HepG2 (cell line): ENCODE results near the gene ENAH. TPM values are rescaled to one million over a fixed set of nuclear protein-coding genes. Genes with fewer than 3 reads are reported as not detected.

Experiments
- BCL6 ChIP-seq: IDR thresholded peaks from 2 replicates; pipeline ENCODE4 v1.6.1; 2016; ENCODE audit warnings: missing genetic modification reagents, missing compliant biosample characterization
- BORCS8-MEF2B ChIP-seq: sonication (generic); formaldehyde crosslinking; IDR thresholded peaks from 2 replicates; pipeline ENCODE4 v1.8.0; 2022; ENCODE audit warnings: mild to moderate bottlenecking, missing genetic modification reagents
- CHD2 ChIP-seq: IDR thresholded peaks from 2 replicates; pipeline ENCODE4 v1.6.1; 2011; ENCODE audit warnings: low read depth, low read length, improper control_type of control experiment
- CHD4 ChIP-seq: fragments of 200-600 bp; sonication (generic); IDR thresholded peaks from 2 replicates; pipeline ENCODE4 v1.7.0; 2017; ENCODE audit warnings: mild to moderate bottlenecking, low read length, borderline replicate concordance
- HMG20A ChIP-seq: IDR thresholded peaks from 2 replicates; pipeline ENCODE4 v1.6.1; 2016; ENCODE audit warnings: borderline replicate concordance
- HOXA3 ChIP-seq: sonication (generic); formaldehyde crosslinking; IDR thresholded peaks from 2 replicates; pipeline ENCODE4 v1.5.0; 2020; ENCODE audit warnings: missing genetic modification reagents
- HOXA9 ChIP-seq: sonication (generic); formaldehyde crosslinking; IDR thresholded peaks from 2 replicates; pipeline ENCODE4 v1.8.1; 2022; ENCODE audit warnings: missing genetic modification reagents, mild to moderate bottlenecking, moderate library complexity, borderline replicate concordance
- NRL ChIP-seq: sonication (generic); formaldehyde crosslinking; IDR thresholded peaks from 2 replicates; pipeline ENCODE4 v1.5.0; 2020; ENCODE audit warnings: missing genetic modification reagents, mild to moderate bottlenecking, moderate library complexity, borderline replicate concordance
- PAF1 ChIP-seq: IDR thresholded peaks from 2 replicates; pipeline ENCODE4 v1.6.1; 2016; ENCODE audit warnings: missing genetic modification reagents, missing compliant biosample characterization
- PRPF4 ChIP-seq: fragments of 200-400 bp; formaldehyde crosslinking; IDR thresholded peaks from 2 replicates; pipeline ENCODE4 v1.6.1; 2016; ENCODE audit warnings: low read length, low read depth; ENCODE audit not compliant: poor library complexity, severe bottlenecking
- RBM22 ChIP-seq: fragments of 200-400 bp; formaldehyde crosslinking; optimal IDR thresholded peaks from 2 replicates; pipeline ENCODE3; 2017; ENCODE audit warnings: mild to moderate bottlenecking, low read length, moderate library complexity
- REPIN1 ChIP-seq: sonication (generic); formaldehyde crosslinking; IDR thresholded peaks from 2 replicates; pipeline ENCODE4 v1.8.0; 2022; ENCODE audit warnings: missing genetic modification reagents, low read depth, mild to moderate bottlenecking, borderline replicate concordance
- SP4 ChIP-seq: sonication (generic); formaldehyde crosslinking; IDR thresholded peaks from 2 replicates; pipeline ENCODE4 v1.8.1; 2023; ENCODE audit warnings: mild to moderate bottlenecking, missing genetic modification reagents
- TRIM24 ChIP-seq: sonication (generic); formaldehyde crosslinking; IDR thresholded peaks from 2 replicates; pipeline ENCODE4 v1.8.0; 2022; ENCODE audit warnings: mild to moderate bottlenecking, missing genetic modification reagents
- ZFP1 ChIP-seq: IDR thresholded peaks from 2 replicates; pipeline ENCODE4 v1.6.1; 2016
- ZFP62 ChIP-seq: sonication (generic); formaldehyde crosslinking; IDR thresholded peaks from 2 replicates; pipeline ENCODE4 v1.4.0; 2020; ENCODE audit warnings: missing genetic modification reagents
- ZNF414 ChIP-seq: sonication (generic); formaldehyde crosslinking; IDR thresholded peaks from 2 replicates; pipeline ENCODE4 v1.5.0; 2020; ENCODE audit warnings: missing genetic modification reagents
- ZNF510 ChIP-seq: sonication (generic); formaldehyde crosslinking; IDR thresholded peaks from 2 replicates; pipeline ENCODE4 v1.4.0; 2020; ENCODE audit warnings: low read depth, mild to moderate bottlenecking, missing genetic modification reagents
- ZNF530 ChIP-seq: sonication (generic); formaldehyde crosslinking; IDR thresholded peaks from 2 replicates; pipeline ENCODE4 v1.5.0; 2020; ENCODE audit warnings: low read depth, mild to moderate bottlenecking, missing genetic modification reagents
- ZNF660 ChIP-seq: sonication (generic); formaldehyde crosslinking; IDR thresholded peaks from 2 replicates; pipeline ENCODE4 v1.5.1; 2020; ENCODE audit warnings: mild to moderate bottlenecking, low read depth, missing genetic modification reagents, borderline replicate concordance
- ZNF703 ChIP-seq: sonication (generic); formaldehyde crosslinking; IDR thresholded peaks from 2 replicates; pipeline ENCODE4 v1.5.1; 2020; ENCODE audit warnings: missing genetic modification reagents, mild to moderate bottlenecking, moderate library complexity, borderline replicate concordance
- ZNF776 ChIP-seq: sonication (generic); formaldehyde crosslinking; IDR thresholded peaks from 2 replicates; pipeline ENCODE4 v1.4.0; 2020; ENCODE audit warnings: mild to moderate bottlenecking, missing genetic modification reagents
- polyA plus RNA-seq, 8 experiments: library from polyadenylated mRNA; depleted of rRNA in 3 of 8; stranded (reverse) in 7 of 8; unstranded in 1 of 8; fragments of >200 nt; fragmentation: Illumina TruSeq in 4 of 8; extraction: Trizol in 4 of 8; gene quantifications; 2 replicates each; pipeline versions ENCODE4 v1.2.1 to v1.2.3, GENCODE V29; 2011 to 2016; ENCODE audit warnings: low read depth in 4 of 8, missing spikeins in 1 of 8, mixed read lengths in 1 of 8; ENCODE audit not compliant: insufficient read depth in 1 of 8
- total RNA-seq, 5 experiments: library from RNA; depleted of rRNA; stranded (reverse); fragments of >200 nt; fragmentation: Illumina TruSeq; extraction: Trizol; gene quantifications; 2 replicates each; pipeline ENCODE4 v1.2.3, GENCODE V29; 2016; ENCODE audit warnings: low read depth in 1 of 5
- TF ChIP-seq, protein P1 (sequence below): sonication (generic); formaldehyde crosslinking; IDR thresholded peaks from 2 replicates; pipeline ENCODE4 v1.8.1; 2023; ENCODE audit warnings: mild to moderate bottlenecking, inconsistent platforms, moderate library complexity, missing genetic modification reagents, borderline replicate concordance
- TF ChIP-seq, protein P2 (sequence below): sonication (generic); formaldehyde crosslinking; IDR thresholded peaks from 2 replicates; pipeline ENCODE4 v1.4.0; 2020; ENCODE audit warnings: missing genetic modification reagents, borderline replicate concordance

ENAH gene
- total and polyA plus RNA-seq, 2 of the 13 experiments (the other 11 are each of a cell fraction or from before 2014, with no cell fraction given), result 22.1 to 58.3 TPM

GRCh38 chr1:225474986-225475820 is 177.7 kb downstream of the ENAH start (continued):
- TF ChIP-seq ZFP1 (CRISPR knock-in tag) (no peak), ZNF414 (CRISPR knock-in tag) (peak; percentile 31; the same call in 1 of the 2 replicates), ZNF660 (CRISPR knock-in tag) (no peak), HMG20A (CRISPR knock-in tag) (no peak), BORCS8-MEF2B (CRISPR knock-in tag) (peak; percentile 82), HOXA9 (CRISPR knock-in tag) (no peak), SP4 (CRISPR knock-in tag) (peak; percentile 70), ZNF776 (CRISPR knock-in tag) (no peak), REPIN1 (CRISPR knock-in tag) (peak; percentile 88), ZNF510 (CRISPR knock-in tag) (no peak), CHD4 (no peak), TRIM24 (CRISPR knock-in tag) (no peak), ZNF703 (CRISPR knock-in tag) (no peak), HOXA3 (peak; percentile 47; the same call in 1 of the 2 replicates), ZNF530 (CRISPR knock-in tag) (no peak), NRL (peak; percentile 61; the same call in 1 of the 2 replicates), PAF1 (CRISPR knock-in tag) (no peak), CHD2 (no peak), BCL6 (CRISPR knock-in tag) (0 out of 2 replicates have a peak, but pooled peaks have one; percentile 1), ZFP62 (CRISPR knock-in tag) (no peak), PRPF4 (no peak), RBM22 (no peak)
- TF ChIP-seq, protein P1, sequence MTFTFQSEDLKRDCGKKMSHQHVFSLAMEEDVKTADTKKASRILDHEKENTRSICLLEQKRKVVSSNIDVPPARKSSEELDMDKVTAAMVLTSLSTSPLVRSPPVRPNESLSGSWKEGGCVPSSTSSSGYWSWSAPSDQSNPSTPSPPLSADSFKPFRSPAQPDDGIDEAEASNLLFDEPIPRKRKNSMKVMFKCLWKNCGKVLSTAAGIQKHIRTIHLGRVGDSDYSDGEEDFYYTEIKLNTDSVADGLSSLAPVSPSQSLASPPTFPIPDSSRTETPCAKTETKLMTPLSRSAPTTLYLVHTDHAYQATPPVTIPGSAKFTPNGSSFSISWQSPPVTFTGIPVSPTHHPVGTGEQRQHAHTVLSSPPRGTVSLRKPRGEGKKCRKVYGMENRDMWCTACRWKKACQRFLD, result no peak
- TF ChIP-seq, protein P2, sequence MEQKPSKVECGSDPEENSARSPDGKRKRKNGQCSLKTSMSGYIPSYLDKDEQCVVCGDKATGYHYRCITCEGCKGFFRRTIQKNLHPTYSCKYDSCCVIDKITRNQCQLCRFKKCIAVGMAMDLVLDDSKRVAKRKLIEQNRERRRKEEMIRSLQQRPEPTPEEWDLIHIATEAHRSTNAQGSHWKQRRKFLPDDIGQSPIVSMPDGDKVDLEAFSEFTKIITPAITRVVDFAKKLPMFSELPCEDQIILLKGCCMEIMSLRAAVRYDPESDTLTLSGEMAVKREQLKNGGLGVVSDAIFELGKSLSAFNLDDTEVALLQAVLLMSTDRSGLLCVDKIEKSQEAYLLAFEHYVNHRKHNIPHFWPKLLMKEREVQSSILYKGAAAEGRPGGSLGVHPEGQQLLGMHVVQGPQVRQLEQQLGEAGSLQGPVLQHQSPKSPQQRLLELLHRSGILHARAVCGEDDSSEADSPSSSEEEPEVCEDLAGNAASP, result peak; percentile 75; the same call in 1 of the 2 replicates
